Measurements from ENCODE around the gene METTL26. TPM values are rescaled to one million over a fixed set of nuclear protein-coding genes. Genes with fewer than 3 reads are reported as not detected.

METTL26 gene
- total and polyA plus RNA-seq, 9 of the 15 experiments (the other 6 are each of a cell fraction or from before 2014, with no cell fraction given), result 7.3 to 262 (median 80.9) TPM

DNA sequence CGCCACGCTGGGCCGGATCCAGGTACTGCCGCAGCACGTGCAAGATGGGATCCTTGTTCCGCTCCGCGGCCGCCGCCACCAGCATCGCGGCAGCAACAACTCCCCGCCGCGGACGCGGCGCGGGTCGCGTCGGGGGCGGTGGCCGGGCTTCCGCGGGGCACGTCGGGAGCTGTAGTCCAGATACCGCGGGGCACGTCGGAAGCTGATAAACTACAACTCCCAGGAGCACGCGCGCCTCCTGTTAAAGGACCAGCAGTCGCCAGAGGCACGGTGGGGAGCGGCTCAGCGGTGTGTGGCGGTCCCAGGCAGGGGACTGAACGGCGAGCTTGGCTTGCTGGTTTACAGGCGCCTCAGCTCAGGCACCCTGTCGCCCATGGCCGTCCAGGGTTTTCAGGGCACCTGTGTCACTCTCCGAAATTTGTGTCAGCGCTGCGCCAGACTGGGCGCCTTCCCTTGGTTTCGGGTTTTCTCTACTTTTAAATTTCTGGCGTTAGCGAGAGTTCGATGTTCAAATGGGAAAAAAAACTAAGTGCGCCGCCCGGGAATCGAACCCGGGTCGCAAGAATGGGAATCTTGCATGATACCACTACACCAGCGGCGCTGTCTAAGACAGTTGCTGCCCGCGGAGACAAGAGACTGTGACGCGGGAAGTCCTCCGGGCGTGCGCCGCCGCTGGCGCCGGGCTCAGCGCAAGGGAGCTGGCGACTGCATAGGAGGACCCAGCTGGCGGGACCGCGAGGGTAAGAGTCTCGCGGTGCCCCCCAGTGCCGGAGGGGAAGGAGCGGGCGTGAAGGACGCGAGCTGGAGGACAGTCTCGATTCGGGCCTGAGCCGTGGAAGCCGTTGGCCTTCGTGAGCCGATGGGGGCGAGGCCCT, at the start of gene METTL26 (continued):
- TF ChIP-seq, protein P1, sequence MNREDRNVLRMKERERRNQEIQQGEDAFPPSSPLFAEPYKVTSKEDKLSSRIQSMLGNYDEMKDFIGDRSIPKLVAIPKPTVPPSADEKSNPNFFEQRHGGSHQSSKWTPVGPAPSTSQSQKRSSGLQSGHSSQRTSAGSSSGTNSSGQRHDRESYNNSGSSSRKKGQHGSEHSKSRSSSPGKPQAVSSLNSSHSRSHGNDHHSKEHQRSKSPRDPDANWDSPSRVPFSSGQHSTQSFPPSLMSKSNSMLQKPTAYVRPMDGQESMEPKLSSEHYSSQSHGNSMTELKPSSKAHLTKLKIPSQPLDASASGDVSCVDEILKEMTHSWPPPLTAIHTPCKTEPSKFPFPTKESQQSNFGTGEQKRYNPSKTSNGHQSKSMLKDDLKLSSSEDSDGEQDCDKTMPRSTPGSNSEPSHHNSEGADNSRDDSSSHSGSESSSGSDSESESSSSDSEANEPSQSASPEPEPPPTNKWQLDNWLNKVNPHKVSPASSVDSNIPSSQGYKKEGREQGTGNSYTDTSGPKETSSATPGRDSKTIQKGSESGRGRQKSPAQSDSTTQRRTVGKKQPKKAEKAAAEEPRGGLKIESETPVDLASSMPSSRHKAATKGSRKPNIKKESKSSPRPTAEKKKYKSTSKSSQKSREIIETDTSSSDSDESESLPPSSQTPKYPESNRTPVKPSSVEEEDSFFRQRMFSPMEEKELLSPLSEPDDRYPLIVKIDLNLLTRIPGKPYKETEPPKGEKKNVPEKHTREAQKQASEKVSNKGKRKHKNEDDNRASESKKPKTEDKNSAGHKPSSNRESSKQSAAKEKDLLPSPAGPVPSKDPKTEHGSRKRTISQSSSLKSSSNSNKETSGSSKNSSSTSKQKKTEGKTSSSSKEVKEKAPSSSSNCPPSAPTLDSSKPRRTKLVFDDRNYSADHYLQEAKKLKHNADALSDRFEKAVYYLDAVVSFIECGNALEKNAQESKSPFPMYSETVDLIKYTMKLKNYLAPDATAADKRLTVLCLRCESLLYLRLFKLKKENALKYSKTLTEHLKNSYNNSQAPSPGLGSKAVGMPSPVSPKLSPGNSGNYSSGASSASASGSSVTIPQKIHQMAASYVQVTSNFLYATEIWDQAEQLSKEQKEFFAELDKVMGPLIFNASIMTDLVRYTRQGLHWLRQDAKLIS (CRISPR knock-in tag; IDR thresholded peaks at IDR 0.05), result peak; percentile 58; the same call in 1 of the 2 replicates
- TF ChIP-seq, protein P2, sequence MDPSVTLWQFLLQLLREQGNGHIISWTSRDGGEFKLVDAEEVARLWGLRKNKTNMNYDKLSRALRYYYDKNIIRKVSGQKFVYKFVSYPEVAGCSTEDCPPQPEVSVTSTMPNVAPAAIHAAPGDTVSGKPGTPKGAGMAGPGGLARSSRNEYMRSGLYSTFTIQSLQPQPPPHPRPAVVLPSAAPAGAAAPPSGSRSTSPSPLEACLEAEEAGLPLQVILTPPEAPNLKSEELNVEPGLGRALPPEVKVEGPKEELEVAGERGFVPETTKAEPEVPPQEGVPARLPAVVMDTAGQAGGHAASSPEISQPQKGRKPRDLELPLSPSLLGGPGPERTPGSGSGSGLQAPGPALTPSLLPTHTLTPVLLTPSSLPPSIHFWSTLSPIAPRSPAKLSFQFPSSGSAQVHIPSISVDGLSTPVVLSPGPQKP (CRISPR knock-in tag; IDR thresholded peaks at IDR 0.05), result no peak
- no peak for TF ChIP-seq KAT8 (IDR thresholded peaks at IDR 0.05; ENCODE audit: low read depth)
- no peak for TF ChIP-seq MECOM (CRISPR knock-in tag; IDR thresholded peaks at IDR 0.05)
- TF ChIP-seq NR0B1 (IDR thresholded peaks at IDR 0.05; ENCODE audit: partially characterized antibody), result no peak
- TF ChIP-seq TEAD1 (CRISPR knock-in tag; IDR thresholded peaks at IDR 0.05), result peak in 1 of 2 experiments; percentile 15; a peak in 2 of 4 replicates
- peak; percentile 82 for TF ChIP-seq KDM5B (IDR thresholded peaks at IDR 0.05; ENCODE audit: insufficient replicate concordance, low read depth, low read length)
- TF ChIP-seq BRF2 (IDR thresholded peaks at IDR 0.05; ENCODE audit: borderline replicate concordance, insufficient read depth, insufficient read length), result no peak
